DOHH2 (cell line): ENCODE data around the gene CFI.
A peak's percentile ranks its signal among the peaks of the same experiment; 100 is the strongest.

Experiments
- H3F3A ChIP-seq: fragments of 200-600 bp; sonication (generic), shearing (Covaris generic); 2 replicates; pipeline ENCODE4 v1.6.0; 2016; ENCODE audit warnings: antibody characterized with exemption, mild to moderate bottlenecking; ENCODE audit not compliant: control insufficient read depth, insufficient read depth
- H3K27ac ChIP-seq: fragments of 200-600 bp; sonication (generic); 2 replicates; pipeline ENCODE4 v1.5.1; 2014; ENCODE audit warnings: low read depth, mild to moderate bottlenecking, low read length, moderate library complexity
- H3K27me3 ChIP-seq: fragments of 200-600 bp; sonication (generic); 2 replicates; pipeline ENCODE4 v1.6.1; 2014; ENCODE audit warnings: mild to moderate bottlenecking, low read length, mixed read lengths; ENCODE audit not compliant: control insufficient read depth
- H3K36me3 ChIP-seq: fragments of 200-600 bp; sonication (generic); 2 replicates; pipeline ENCODE4 v1.6.1; 2014; ENCODE audit warnings: mild to moderate bottlenecking, low read length, moderate library complexity, mixed read lengths; ENCODE audit not compliant: control insufficient read depth
- H3K4me1 ChIP-seq: fragments of 200-600 bp; sonication (generic); 2 replicates; pipeline ENCODE4 v1.6.1; 2014; ENCODE audit warnings: mild to moderate bottlenecking, low read length, mixed read lengths; ENCODE audit not compliant: control insufficient read depth
- H3K4me2 ChIP-seq: fragments of 200-600 bp; sonication (generic); 2 replicates; pipeline ENCODE4 v1.6.0; 2014; ENCODE audit warnings: mild to moderate bottlenecking, low read length, moderate library complexity
- H3K4me3 ChIP-seq: fragments of 200-600 bp; sonication (generic); 2 replicates; pipeline ENCODE4 v1.5.1; 2014; ENCODE audit warnings: mild to moderate bottlenecking, low read length, mixed read lengths
- H3K79me2 ChIP-seq: fragments of 200-600 bp; sonication (generic); 2 replicates; pipeline ENCODE4 v1.6.1; 2014; ENCODE audit warnings: mild to moderate bottlenecking, low read length, mixed read lengths; ENCODE audit not compliant: control insufficient read depth
- H3K9me2 ChIP-seq: fragments of 200-600 bp; sonication (generic); replicated peaks from 2 replicates; pipeline ENCODE4 v1.6.1; 2014; ENCODE audit warnings: mild to moderate bottlenecking, low read length, mixed read lengths; ENCODE audit not compliant: control insufficient read depth
- H3K9me3 ChIP-seq: fragments of 200-600 bp; sonication (generic); 2 replicates; pipeline ENCODE4 v1.6.1; 2014; ENCODE audit warnings: antibody characterized with exemption, low read length, mixed read lengths; ENCODE audit not compliant: control insufficient read depth, insufficient read depth
- H4K20me1 ChIP-seq: fragments of 200-600 bp; sonication (generic); 2 replicates; pipeline ENCODE4 v1.6.0; 2014; ENCODE audit warnings: low read depth, mild to moderate bottlenecking, antibody characterized with exemption, low read length, moderate library complexity; ENCODE audit not compliant: control insufficient read depth, insufficient read depth
- EZH2phosphoT487 ChIP-seq: fragments of 200-600 bp; sonication (generic); IDR thresholded peaks from 2 replicates; pipeline ENCODE4 v1.6.1; 2017; ENCODE audit warnings: borderline replicate concordance, mild to moderate bottlenecking, antibody characterized with exemption, low read length, moderate library complexity, mixed read lengths
- TF ChIP-seq, protein P1 (sequence below): fragments of 200-600 bp; sonication (generic); IDR thresholded peaks from one replicate; pipeline ENCODE4 v1.5.1; 2014; ENCODE audit warnings: antibody characterized with exemption, mild to moderate bottlenecking, low read depth, low read length; ENCODE audit not compliant: poor library complexity, severe bottlenecking

The CFI gene

DNA sequence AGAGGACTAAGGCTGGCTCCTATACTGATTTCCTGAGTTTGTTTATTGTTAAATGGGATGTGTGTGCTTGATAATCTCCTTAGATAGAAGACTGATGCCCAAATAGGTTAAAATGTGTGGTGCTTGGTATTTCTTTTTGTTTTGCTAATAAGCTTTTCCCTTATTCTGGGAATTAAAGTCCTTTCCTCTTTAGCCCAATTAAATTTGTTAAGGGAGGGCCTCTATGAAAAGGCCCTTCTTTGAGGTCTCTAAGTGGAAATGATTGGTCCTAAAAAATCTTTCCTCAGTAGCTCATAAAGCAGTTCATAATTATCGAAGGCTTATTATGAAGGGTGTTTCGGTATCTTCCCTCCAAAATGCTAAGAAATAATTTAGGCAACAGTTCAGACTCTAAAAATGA, 25.9 kb upstream of the CFI start, which contains the start of gene RRH:
TSS of gene RRH (plus strand) at position 301 of the 400 bp plus-strand sequence. CDS start at position 357, 56 bp downstream.
- H3K9me3 ChIP-seq: no peaks in the 10 kb centered on the region
- peaks cover 49% of the 10 kb centered on the region for H3K36me3 ChIP-seq
- TF ChIP-seq, protein P1, sequence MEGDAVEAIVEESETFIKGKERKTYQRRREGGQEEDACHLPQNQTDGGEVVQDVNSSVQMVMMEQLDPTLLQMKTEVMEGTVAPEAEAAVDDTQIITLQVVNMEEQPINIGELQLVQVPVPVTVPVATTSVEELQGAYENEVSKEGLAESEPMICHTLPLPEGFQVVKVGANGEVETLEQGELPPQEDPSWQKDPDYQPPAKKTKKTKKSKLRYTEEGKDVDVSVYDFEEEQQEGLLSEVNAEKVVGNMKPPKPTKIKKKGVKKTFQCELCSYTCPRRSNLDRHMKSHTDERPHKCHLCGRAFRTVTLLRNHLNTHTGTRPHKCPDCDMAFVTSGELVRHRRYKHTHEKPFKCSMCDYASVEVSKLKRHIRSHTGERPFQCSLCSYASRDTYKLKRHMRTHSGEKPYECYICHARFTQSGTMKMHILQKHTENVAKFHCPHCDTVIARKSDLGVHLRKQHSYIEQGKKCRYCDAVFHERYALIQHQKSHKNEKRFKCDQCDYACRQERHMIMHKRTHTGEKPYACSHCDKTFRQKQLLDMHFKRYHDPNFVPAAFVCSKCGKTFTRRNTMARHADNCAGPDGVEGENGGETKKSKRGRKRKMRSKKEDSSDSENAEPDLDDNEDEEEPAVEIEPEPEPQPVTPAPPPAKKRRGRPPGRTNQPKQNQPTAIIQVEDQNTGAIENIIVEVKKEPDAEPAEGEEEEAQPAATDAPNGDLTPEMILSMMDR: no peak
- no peak for TF ChIP-seq EZH2phosphoT487
- no peak within 1 kb of the TSS for H3K4me3 ChIP-seq
- H4K20me1 ChIP-seq: no peaks in the 10 kb centered on the region
- no peak within 1 kb of the TSS for H3K4me2 ChIP-seq
- H3K9me2 ChIP-seq: no peaks in the 10 kb centered on the region
- no peaks in the 10 kb centered on the region for H3K79me2 ChIP-seq
- H3K27ac ChIP-seq: no peak within 1 kb of the TSS
- H3F3A ChIP-seq: peaks cover 10% of the 10 kb centered on the region
- no peaks in the 10 kb centered on the region for H3K27me3 ChIP-seq
- H3K4me1 ChIP-seq: no peaks in the 10 kb centered on the region

DNA sequence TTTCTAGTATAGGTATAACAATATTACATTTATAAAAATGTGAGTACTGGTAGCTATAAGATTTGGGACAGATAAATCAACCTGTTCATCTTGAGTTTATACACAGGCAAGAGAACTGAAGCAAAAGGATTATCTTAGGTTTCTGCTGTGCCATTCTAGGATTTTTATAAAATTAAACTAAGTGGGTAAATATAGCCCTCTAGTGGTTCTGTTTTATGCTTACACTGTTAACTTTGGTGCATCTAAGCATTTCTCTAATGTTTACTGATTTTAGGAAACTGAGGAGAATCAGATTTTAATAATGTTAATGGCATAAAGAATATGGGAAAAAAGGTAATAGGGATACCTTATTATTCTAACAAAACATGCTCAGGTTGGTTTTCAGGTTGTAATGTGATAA, 24.9 kb upstream of the CFI start:
- H3K9me2 ChIP-seq: no peaks in the 10 kb centered on the region
- no peaks in the 10 kb centered on the region for H4K20me1 ChIP-seq
- no peaks in the 10 kb centered on the region for H3K79me2 ChIP-seq
- peaks cover 10% of the 10 kb centered on the region for H3F3A ChIP-seq
- peaks cover 57% of the 10 kb centered on the region for H3K36me3 ChIP-seq
- H3K27ac ChIP-seq: no peak overlapping the region
- no peaks in the 10 kb centered on the region for H3K9me3 ChIP-seq
- TF ChIP-seq, protein P1: peak; percentile 57
- TF ChIP-seq EZH2phosphoT487: no peak
- H3K4me2 ChIP-seq: no peak overlapping the region
- H3K27me3 ChIP-seq: no peaks in the 10 kb centered on the region
- H3K4me3 ChIP-seq: no peak overlapping the region
- no peaks in the 10 kb centered on the region for H3K4me1 ChIP-seq

DNA sequence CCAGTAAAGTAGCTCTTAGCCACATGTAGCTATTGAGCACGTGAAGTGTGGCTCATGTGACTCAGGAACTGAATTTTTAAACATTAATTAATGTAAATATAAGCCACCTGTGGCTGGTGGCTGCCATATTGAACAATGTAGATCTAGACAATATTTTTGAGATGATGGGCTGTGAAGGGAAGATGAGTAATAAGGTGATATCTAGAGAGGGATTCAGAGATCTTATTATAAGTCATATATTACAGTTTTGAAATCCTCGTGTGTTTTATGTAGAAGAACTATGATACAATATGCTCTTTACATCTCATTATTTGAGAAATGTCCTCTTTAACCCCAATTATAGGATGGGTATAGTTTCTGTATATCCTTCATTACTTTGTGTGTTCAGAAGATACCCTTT, 19.4 kb upstream of the CFI start:
- Histone ChIP-seq H4K20me1 (no peaks in the 10 kb centered on the region), H3K36me3 (peaks cover 85% of the 10 kb centered on the region), H3F3A (peaks cover 7% of the 10 kb centered on the region)

More for the DNA sequence above, 19.4 kb upstream of the CFI start:
- Histone ChIP-seq H3K9me2 (no peaks in the 10 kb centered on the region), H3K9me3 (no peaks in the 10 kb centered on the region), H3K4me2 (no peak overlapping the region), H3K27me3 (no peaks in the 10 kb centered on the region), H3K4me3 (no peak overlapping the region), H3K4me1 (peaks cover 16% of the 10 kb centered on the region), H3K79me2 (peaks cover 50% of the 10 kb centered on the region), H3K27ac (no peak overlapping the region)
- TF ChIP-seq EZH2phosphoT487: no peak
- TF ChIP-seq, protein P1: no peak
